Bronchial epithelial cell (primary cell): ENCODE measurements around the gene TECPR2. TPM values are rescaled to one million over a fixed set of nuclear protein-coding genes. Genes with fewer than 3 reads are reported as not detected.

ENCODE experiments used
- DNase-seq: peaks from one replicate; pipeline ENCODE4 v3.0.0-alpha.2; 2010; ENCODE audit warnings: low read depth
- FAIRE-seq: peaks from 2 replicates; lab custom pipeline; 2011; peaks lifted over from hg19 to GRCh38; lab: Jason Lieb, UNC
- H3K27me3 ChIP-seq: 2 replicates; pipeline ENCODE4 v1.5.1; 2011; ENCODE audit warnings: low read length; ENCODE audit not compliant: control insufficient read depth, insufficient read depth
- H3K36me3 ChIP-seq: 2 replicates; pipeline ENCODE4 v1.5.1; 2011; ENCODE audit warnings: low read length; ENCODE audit not compliant: control insufficient read depth, insufficient read depth
- H3K4me3 ChIP-seq: 2 replicates; pipeline ENCODE4 v1.5.1; 2011; ENCODE audit warnings: mild to moderate bottlenecking, low read depth, low read length, control low read depth
- total RNA-seq: library from RNA; depleted of rRNA; stranded (reverse); fragments of >200 nt; gene quantifications from 2 replicates; pipeline ENCODE4 v1.2.1, GENCODE V29; 2014
- TF ChIP-seq, protein P1 (sequence below): IDR thresholded peaks from 2 replicates; pipeline ENCODE4 v1.5.1; 2011; ENCODE audit warnings: mild to moderate bottlenecking, moderate library complexity, low read length, control low read depth, inconsistent platforms; ENCODE audit not compliant: insufficient read depth, severe bottlenecking

The TECPR2 gene
- total RNA-seq, 1 donor from 2014 or later = 4.7 TPM

DNA sequence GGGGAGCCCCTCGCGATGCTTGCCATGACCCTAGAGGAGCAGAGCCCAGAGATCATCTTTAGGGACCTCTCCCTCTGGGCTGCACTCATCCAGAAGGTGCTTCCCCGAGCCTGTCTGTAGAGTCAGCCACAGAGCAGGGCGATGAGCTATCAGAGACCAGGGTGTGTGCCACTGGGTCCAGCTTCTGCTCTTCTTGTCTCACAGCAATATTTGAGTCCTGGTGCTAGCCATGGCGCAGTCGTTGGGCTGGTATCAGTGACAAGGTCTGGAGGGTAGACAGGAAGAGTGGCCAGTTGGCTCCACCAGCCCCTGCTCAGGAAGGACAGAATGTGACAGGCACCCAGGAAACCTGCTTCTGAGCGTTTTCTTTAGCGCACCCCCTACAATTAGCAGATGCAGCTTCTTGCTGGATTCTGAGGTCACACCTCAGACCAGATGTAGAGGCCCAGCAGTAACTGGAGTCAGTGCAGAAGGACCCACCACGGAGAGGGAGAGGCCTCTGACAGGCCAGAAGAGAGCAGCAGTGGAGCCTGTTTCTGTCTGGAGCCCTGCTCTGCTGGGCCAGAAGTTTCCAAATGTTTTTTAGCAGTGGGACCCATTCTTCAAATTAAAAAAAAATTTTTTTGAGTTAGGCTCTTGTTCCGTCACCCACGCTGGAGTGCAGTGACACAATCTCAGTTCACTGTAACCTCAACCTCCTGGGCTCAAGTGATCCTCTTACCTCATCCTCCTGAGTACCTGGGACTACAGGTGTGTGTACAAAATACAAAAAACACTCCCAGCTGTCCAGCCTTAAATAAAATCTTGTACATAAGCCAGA lies 123.2 kb downstream of the TECPR2 start:
- TF ChIP-seq, protein P1, sequence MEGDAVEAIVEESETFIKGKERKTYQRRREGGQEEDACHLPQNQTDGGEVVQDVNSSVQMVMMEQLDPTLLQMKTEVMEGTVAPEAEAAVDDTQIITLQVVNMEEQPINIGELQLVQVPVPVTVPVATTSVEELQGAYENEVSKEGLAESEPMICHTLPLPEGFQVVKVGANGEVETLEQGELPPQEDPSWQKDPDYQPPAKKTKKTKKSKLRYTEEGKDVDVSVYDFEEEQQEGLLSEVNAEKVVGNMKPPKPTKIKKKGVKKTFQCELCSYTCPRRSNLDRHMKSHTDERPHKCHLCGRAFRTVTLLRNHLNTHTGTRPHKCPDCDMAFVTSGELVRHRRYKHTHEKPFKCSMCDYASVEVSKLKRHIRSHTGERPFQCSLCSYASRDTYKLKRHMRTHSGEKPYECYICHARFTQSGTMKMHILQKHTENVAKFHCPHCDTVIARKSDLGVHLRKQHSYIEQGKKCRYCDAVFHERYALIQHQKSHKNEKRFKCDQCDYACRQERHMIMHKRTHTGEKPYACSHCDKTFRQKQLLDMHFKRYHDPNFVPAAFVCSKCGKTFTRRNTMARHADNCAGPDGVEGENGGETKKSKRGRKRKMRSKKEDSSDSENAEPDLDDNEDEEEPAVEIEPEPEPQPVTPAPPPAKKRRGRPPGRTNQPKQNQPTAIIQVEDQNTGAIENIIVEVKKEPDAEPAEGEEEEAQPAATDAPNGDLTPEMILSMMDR = no peak
- Histone ChIP-seq H3K4me3 (no peak overlapping the region), H3K27me3 (no peaks in the 10 kb centered on the region), H3K36me3 (no peaks in the 10 kb centered on the region)
- FAIRE-seq (no peak), DNase-seq (no peak)

DNA sequence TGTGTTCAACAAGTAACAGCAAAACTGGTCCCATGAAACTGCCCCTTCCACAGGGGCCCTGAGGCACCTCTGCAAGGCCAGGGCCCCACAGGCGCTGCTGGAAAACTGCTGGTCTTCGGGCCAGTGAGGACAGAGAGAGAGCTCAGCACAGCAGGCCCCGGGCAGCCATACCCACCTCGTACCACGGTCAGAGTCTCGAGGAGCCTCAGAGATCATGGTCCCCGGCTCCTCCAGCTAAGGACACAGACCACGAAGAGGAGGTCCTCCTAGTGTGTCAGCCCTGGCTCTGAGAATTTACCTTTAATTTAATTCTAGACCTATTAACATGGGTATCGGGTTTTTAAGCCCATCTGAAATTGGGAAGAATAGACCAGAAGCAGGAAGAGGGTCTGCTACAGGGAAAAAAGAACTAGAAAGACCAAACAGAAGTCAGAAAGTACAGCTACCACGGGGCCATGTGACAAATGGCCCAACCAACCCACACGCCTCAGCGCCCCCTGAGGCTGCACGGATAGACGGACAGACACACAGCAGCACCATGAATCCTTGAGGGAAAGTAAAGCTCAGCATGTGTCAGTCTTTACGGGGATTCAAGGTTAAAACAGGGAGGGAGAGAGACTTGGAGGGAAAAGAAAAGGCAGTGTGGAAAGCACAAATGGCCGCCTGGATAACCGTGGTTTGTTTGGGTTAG lies 123.9 kb downstream of the TECPR2 start:
- TF ChIP-seq, protein P1 = no peak
- no peaks in the 10 kb centered on the region for H3K36me3 ChIP-seq
- no peaks in the 10 kb centered on the region for H3K27me3 ChIP-seq
- DNase-seq = no peak
- no peak for FAIRE-seq
- H3K4me3 ChIP-seq = no peak overlapping the region

DNA sequence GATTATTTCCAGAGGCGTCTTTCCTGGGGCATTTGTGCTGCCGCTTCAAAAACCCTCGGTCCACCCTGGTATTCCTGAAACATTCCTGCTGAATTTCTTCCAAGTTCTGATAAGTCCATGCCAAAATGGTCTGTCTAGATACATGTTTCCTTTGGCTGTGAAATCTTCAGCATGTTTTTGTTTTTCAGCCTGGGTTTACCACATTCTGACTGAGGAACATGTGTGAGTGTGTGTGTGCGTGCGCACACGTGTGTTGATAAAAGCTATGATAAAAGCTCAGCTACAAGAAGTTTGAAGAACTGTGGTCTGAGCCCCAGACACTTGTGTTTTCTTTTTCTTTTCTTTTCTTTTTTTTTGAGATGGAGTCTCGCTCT lies 124.5 kb downstream of the TECPR2 start:
- no peak overlapping the region for H3K4me3 ChIP-seq
- TF ChIP-seq, protein P1 = no peak
- H3K27me3 ChIP-seq = no peaks in the 10 kb centered on the region
- no peak for DNase-seq
- no peaks in the 10 kb centered on the region for H3K36me3 ChIP-seq
- FAIRE-seq = peak; percentile 62

DNA sequence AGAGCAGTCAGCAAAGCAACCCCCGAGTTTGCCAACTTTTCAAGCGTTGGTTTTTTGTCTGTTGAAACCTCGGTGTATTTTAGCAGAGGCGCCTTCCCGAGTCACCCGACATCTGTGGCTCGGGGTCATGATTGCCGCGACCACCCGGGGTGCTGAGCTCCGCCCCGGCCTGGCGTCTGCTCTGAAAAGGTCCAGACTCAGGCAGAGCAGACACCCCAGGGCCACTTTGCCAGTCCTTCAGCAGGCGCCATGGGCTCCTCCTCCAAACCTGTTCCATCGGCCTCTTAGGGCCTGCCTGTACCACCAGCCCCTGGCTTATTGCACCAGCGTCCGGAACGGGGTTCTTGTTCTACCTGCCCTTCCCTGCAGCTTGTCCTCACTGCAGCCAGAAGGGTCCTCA lies 127.7 kb downstream of the TECPR2 start:
- H3K4me3 ChIP-seq = no peak overlapping the region
- DNase-seq (no peak), FAIRE-seq (no peak)
- H3K27me3 ChIP-seq = no peaks in the 10 kb centered on the region
- TF ChIP-seq, protein P1 = no peak
- H3K36me3 ChIP-seq = no peaks in the 10 kb centered on the region

DNA sequence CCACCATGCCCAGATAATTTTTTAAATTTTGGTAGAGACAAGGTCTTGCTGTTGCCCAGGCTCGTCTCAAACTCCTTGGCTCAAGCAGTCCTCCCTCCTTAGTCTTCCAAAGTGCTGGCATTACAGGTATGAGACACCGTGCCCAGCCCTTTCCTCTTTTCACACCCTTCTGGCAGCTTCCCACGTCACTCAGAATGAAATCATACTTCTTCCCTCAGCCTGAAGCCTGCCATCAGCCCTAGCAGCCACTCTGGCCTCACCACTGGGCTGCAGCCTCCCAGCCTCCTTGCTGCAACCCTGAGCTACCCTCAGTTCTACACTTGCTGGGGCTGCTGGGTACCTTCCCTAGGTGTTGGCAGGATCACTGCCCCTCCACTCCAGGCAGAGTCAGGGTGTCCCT lies 128.6 kb downstream of the TECPR2 start:
- peak; percentile 77 for FAIRE-seq
- no peak overlapping the region for H3K4me3 ChIP-seq
- DNase-seq = peak; percentile 81
- H3K36me3 ChIP-seq = no peaks in the 10 kb centered on the region
- TF ChIP-seq, protein P1 = no peak
- H3K27me3 ChIP-seq = no peaks in the 10 kb centered on the region
